ENCODE measurements around the gene PCNX1. TPM values are rescaled to one million over a fixed set of nuclear protein-coding genes. Genes with fewer than 3 reads are reported as not detected.
"Not testable (repeated sequence)": the region's sequence is repeated elsewhere in the genome, so short reads cannot be mapped to it uniquely, and the experiment has no call there.

The PCNX1 gene
- total RNA-seq, 2 donors from 2014 or later, result 58.4 to 58.6 TPM

GRCh38 chr14:70907996-70908934 is 1.0 kb downstream of the PCNX1 start:
- DNase-seq (ENCODE audit: low spot score), result peak; percentile 87
- intact Hi-C loops (cut with DNase I), result loop anchor here in 1 of 2 donors (5.0 kb wide), 1 partner anchor 64 kb away; no protein-coding TSS in a partner anchor

- DNase-seq (ENCODE audit: low spot score), result no peak
- intact Hi-C loops (cut with DNase I), result loop anchor here in 1 of 2 donors (5.0 kb wide), 1 partner anchor 63 kb away; no protein-coding TSS in a partner anchor
Measured at GRCh38 chr14:70908935-70909641, 1.8 kb downstream of the PCNX1 start.

- intact Hi-C loops (cut with DNase I), result loop anchor here in 1 of 2 donors (5.0 kb wide), 1 partner anchor 62 kb away; no protein-coding TSS in a partner anchor
- no peak for DNase-seq (ENCODE audit: low spot score)
Measured at GRCh38 chr14:70909733-70910614, 2.7 kb downstream of the PCNX1 start.

- intact Hi-C loops (cut with DNase I), result no loop called here
- DNase-seq (ENCODE audit: low spot score), result no peak
Measured at GRCh38 chr14:70915415-70915814, 8.2 kb downstream of the PCNX1 start.

GRCh38 chr14:70916300-70916699 is 9.0 kb downstream of the PCNX1 start:
- intact Hi-C loops (cut with DNase I), result no loop called here
- DNase-seq (ENCODE audit: low spot score), result no peak

- no peak for DNase-seq (ENCODE audit: low spot score)
- intact Hi-C loops (cut with DNase I), result no loop called here
Measured at GRCh38 chr14:70916799-70917198, 9.5 kb downstream of the PCNX1 start.

- DNase-seq (ENCODE audit: low spot score), result no peak
- intact Hi-C loops (cut with DNase I), result no loop called here
Measured at GRCh38 chr14:70917633-70918032, 10.4 kb downstream of the PCNX1 start.

- DNase-seq (ENCODE audit: low spot score), result no peak
- intact Hi-C loops (cut with DNase I), result no loop called here
Measured at GRCh38 chr14:70919774-70920173, 12.5 kb downstream of the PCNX1 start.

- DNase-seq (ENCODE audit: low spot score), result no peak
- intact Hi-C loops (cut with DNase I), result no loop called here
Measured at GRCh38 chr14:70920608-70921007, 13.3 kb downstream of the PCNX1 start.

- DNase-seq (ENCODE audit: low spot score), result no peak
- intact Hi-C loops (cut with DNase I), result no loop called here
Measured at GRCh38 chr14:70921669-70922068, 14.4 kb downstream of the PCNX1 start.

- intact Hi-C loops (cut with DNase I), result no loop called here
- no peak for DNase-seq (ENCODE audit: low spot score)
Measured at GRCh38 chr14:70924521-70924920, 17.3 kb downstream of the PCNX1 start.

- intact Hi-C loops (cut with DNase I), result no loop called here
Measured at GRCh38 chr14:70926235-70926830, 19.1 kb downstream of the PCNX1 start.

GRCh38 chr14:70931008-70931407 is 23.7 kb downstream of the PCNX1 start:
- intact Hi-C loops (cut with DNase I), result no loop called here
- DNase-seq (ENCODE audit: low spot score), result no peak

More at GRCh38 chr14:70926235-70926830, 19.1 kb downstream of the PCNX1 start:
- DNase-seq (ENCODE audit: low spot score), result no peak

- intact Hi-C loops (cut with DNase I), result no loop called here
- no peak for DNase-seq (ENCODE audit: low spot score)
Measured at GRCh38 chr14:70934084-70934483, 26.8 kb downstream of the PCNX1 start.

- DNase-seq (ENCODE audit: low spot score), result no peak
Measured at GRCh38 chr14:70934502-70935134, 27.4 kb downstream of the PCNX1 start.

GRCh38 chr14:70935135-70935534 is 27.9 kb downstream of the PCNX1 start:
- intact Hi-C loops (cut with DNase I), result no loop called here
- DNase-seq (ENCODE audit: low spot score), result no peak

More at GRCh38 chr14:70934502-70935134, 27.4 kb downstream of the PCNX1 start:
- intact Hi-C loops (cut with DNase I), result no loop called here

- intact Hi-C loops (cut with DNase I), result not testable (repeated sequence)
Measured at GRCh38 chr14:70939693-70940092, 32.4 kb downstream of the PCNX1 start.

GRCh38 chr14:70941637-70942341 is 34.5 kb downstream of the PCNX1 start:
- DNase-seq (ENCODE audit: low spot score); intact Hi-C loops (cut with DNase I): not testable (repeated sequence)

More at GRCh38 chr14:70939693-70940092, 32.4 kb downstream of the PCNX1 start:
- not testable (repeated sequence) for DNase-seq (ENCODE audit: low spot score)

Measured in posterior vena cava (tissue), 2 donors.